DMS 273 (cell line): Measurements from ENCODE around the gene NANP.
A peak's percentile ranks its signal among the peaks of the same experiment; 100 is the strongest.
"Not testable (repeated sequence)": the region's sequence is repeated elsewhere in the genome, so short reads cannot be mapped to it uniquely, and the experiment has no call there.

Source experiments
- DNase-seq: peaks from one replicate; lab custom pipeline; 2025; ENCODE audit not compliant: unreplicated experiment; lab: John Stamatoyannopoulos, UW

Gene NANP

GRCh38 chr20:25623736-25624499 is at the start of gene NANP:
TSS of gene NANP (minus strand) at chr20:25624014. CDS start at chr20:25623948, 66 bp downstream.
- peak; percentile 99 for DNase-seq

GRCh38 chr20:25672659-25673235 is 48.9 kb upstream of the NANP start:
- DNase-seq, result no peak

GRCh38 chr20:25669826-25670422 is 46.1 kb upstream of the NANP start:
- peak; percentile 50 for DNase-seq

GRCh38 chr20:25668446-25668845 is 44.6 kb upstream of the NANP start:
- no peak for DNase-seq

GRCh38 chr20:25659999-25660398 is 36.2 kb upstream of the NANP start:
- no peak for DNase-seq

- DNase-seq, result no peak
Observed at GRCh38 chr20:25654487-25654886, 30.7 kb upstream of the NANP start.

GRCh38 chr20:25652866-25653265 is 29.1 kb upstream of the NANP start:
- not testable (repeated sequence) for DNase-seq

GRCh38 chr20:25644814-25645213 is 21.0 kb upstream of the NANP start:
- DNase-seq, result no peak

- DNase-seq, result no peak
Observed at GRCh38 chr20:25643716-25644115, 19.9 kb upstream of the NANP start.

GRCh38 chr20:25637247-25637646 is 13.4 kb upstream of the NANP start:
- peak; percentile 17 for DNase-seq

- no peak for DNase-seq
Observed at GRCh38 chr20:25632940-25633790, 9.4 kb upstream of the NANP start.

GRCh38 chr20:25630615-25631014 is 6.8 kb upstream of the NANP start:
- not testable (repeated sequence) for DNase-seq

- no peak for DNase-seq
Observed at GRCh38 chr20:25629816-25630499, 6.1 kb upstream of the NANP start.

- no peak for DNase-seq
Observed at GRCh38 chr20:25626779-25627178, 3.0 kb upstream of the NANP start.

- no peak for DNase-seq
Observed at GRCh38 chr20:25624500-25624939, 706 bp upstream of the NANP start.

GRCh38 chr20:25623225-25623735 is 534 bp downstream of the NANP start:
- DNase-seq, result peak; percentile 61

- DNase-seq, result peak; percentile 42
Observed at GRCh38 chr20:25622450-25623224, 1.2 kb downstream of the NANP start.

GRCh38 chr20:25622049-25622448 is 1.8 kb downstream of the NANP start:
- no peak for DNase-seq

- no peak for DNase-seq
Observed at GRCh38 chr20:25619514-25619913, 4.3 kb downstream of the NANP start.

GRCh38 chr20:25608774-25609173 is 15.0 kb downstream of the NANP start:
- no peak for DNase-seq
